Muscle layer of duodenum (tissue), 2 donors: ENCODE results near the gene NDUFS2.
"Not testable (repeated sequence)": the region's sequence is repeated elsewhere in the genome, so short reads cannot be mapped to it uniquely, and the experiment has no call there.

Source experiments
- H3K27ac ChIP-seq: one replicate; pipeline ENCODE4 v1.7.0; 2013; ENCODE audit warnings: mild to moderate bottlenecking, low read length
- H3K27me3 ChIP-seq: one replicate; pipeline ENCODE4 v1.7.0; 2013; ENCODE audit warnings: low read depth, mild to moderate bottlenecking, control low read depth, low read length
- H3K36me3 ChIP-seq, 2 donors: one replicate each; pipeline ENCODE4 v1.7.0; 2013; ENCODE audit warnings: low read length in 2 of 2, control low read depth in 1 of 2, mild to moderate bottlenecking in 1 of 2; ENCODE audit not compliant: insufficient read depth in 2 of 2, control insufficient read depth in 1 of 2
- H3K4me1 ChIP-seq, 2 donors: one replicate each; pipeline ENCODE4 v1.7.0; 2013; ENCODE audit warnings: low read length in 2 of 2, mild to moderate bottlenecking in 2 of 2, control low read depth in 1 of 2, moderate library complexity in 1 of 2; ENCODE audit not compliant: insufficient read depth in 2 of 2, control insufficient read depth in 1 of 2
- H3K4me3 ChIP-seq, 2 donors: one replicate each; pipeline ENCODE4 v1.7.0; 2013; ENCODE audit warnings: low read length in 2 of 2, low read depth in 1 of 2, mild to moderate bottlenecking in 1 of 2
- H3K9me3 ChIP-seq, 2 donors: one replicate each; pipeline ENCODE4 v1.7.0; 2013; ENCODE audit warnings: low read length in 2 of 2, control low read depth in 1 of 2, mild to moderate bottlenecking in 1 of 2; ENCODE audit not compliant: control insufficient read depth in 1 of 2
- donor health status: healthy.

The NDUFS2 gene

DNA sequence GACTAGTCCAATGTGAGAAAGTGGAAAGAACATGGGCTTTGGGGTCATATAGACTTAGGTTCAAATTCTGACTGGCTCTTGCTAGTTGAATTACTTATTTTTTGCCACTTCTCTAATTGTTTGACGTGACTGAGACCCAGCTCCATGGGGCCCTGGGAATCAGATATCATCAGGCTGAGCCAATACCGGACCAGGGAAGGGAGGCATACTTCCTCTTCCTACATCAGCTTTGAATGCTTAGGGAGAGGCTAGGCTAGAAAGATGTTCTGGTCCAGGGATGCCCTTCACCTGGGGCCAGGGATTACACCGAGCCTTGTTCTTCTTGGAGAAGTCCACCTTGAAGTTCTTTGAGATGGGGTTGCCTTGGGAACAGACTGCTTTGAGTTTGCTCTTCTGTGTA is 39.5 kb downstream of the NDUFS2 start:
- H3K4me1 ChIP-seq, result no peaks in the 10 kb centered on the region
- H3K4me3 ChIP-seq, result no peak overlapping the region
- H3K27ac ChIP-seq, result no peak overlapping the region
- H3K36me3 ChIP-seq, result no peaks in the 10 kb centered on the region
- H3K9me3 ChIP-seq, result no peaks in the 10 kb centered on the region
- no peaks in the 10 kb centered on the region for H3K27me3 ChIP-seq

- Histone ChIP-seq H3K4me3 (no peak overlapping the region), H3K9me3 (no peaks in the 10 kb centered on the region), H3K27ac (no peak overlapping the region), H3K27me3 (no peaks in the 10 kb centered on the region), H3K36me3 (no peaks in the 10 kb centered on the region), H3K4me1 (no peaks in the 10 kb centered on the region)
These were observed 40.1 kb downstream of the NDUFS2 start for GRCh38 chr1:161242313-161242712.

GRCh38 chr1:161244888-161245287 is 42.7 kb downstream of the NDUFS2 start:
- Histone ChIP-seq H3K36me3 (no peaks in the 10 kb centered on the region), H3K4me3 (no peak overlapping the region), H3K9me3 (peaks cover 0 to under 1% of the 10 kb centered on the region in 2 donors), H3K27ac (no peak overlapping the region), H3K27me3 (no peaks in the 10 kb centered on the region), H3K4me1 (no peaks in the 10 kb centered on the region)

DNA sequence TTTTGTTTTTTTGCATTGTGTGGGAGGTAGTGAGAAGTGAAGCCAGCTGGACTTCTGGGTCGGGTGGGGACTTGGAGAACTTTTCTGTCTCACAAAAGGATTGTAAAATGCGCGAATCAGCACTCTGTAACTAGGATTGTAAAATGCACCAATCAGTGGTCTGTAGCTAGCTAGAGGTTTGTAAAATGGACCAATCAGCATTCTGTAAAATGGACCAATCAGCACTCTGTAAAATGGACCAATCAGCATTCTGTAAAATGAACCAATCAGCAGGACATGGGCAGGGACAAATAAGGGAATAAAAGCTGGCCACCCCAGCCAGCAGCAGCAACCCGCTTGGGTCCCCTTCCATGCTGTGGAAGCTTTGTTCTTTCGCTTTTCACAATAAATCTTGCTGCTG is 47.9 kb downstream of the NDUFS2 start:
- H3K4me1 ChIP-seq, H3K36me3 ChIP-seq, H3K27me3 ChIP-seq, H3K27ac ChIP-seq, H3K9me3 ChIP-seq, H3K4me3 ChIP-seq: not testable (repeated sequence)

GRCh38 chr1:161250829-161251228 is 48.7 kb downstream of the NDUFS2 start:
- H3K9me3 ChIP-seq, result peaks cover 0 to 3% of the 10 kb centered on the region in 2 donors
- H3K27ac ChIP-seq, result no peak overlapping the region
- H3K4me3 ChIP-seq, result no peak overlapping the region
- no peaks in the 10 kb centered on the region for H3K27me3 ChIP-seq
- no peaks in the 10 kb centered on the region for H3K4me1 ChIP-seq
- H3K36me3 ChIP-seq, result no peaks in the 10 kb centered on the region

DNA sequence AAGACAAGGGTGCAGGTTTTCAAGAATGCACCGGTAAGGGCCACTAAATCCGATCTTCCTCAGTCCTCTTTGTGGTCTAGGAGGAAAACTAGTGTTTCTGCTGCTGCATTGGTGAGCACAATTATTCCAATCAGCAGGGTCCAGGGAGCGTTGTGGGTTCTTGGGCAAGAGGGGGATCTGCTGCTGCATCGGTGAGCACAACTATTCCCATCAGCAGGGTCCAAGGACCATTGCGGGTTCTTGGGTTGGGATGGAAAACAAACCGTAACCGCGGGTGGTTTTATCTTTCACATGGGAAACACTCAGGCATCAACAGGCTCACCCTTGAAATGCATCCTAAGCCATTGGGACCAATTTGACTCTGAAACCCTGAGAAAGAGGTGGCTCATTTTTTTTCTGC is 49.4 kb downstream of the NDUFS2 start:
- Histone ChIP-seq H3K9me3 (peaks cover 0 to 3% of the 10 kb centered on the region in 2 donors), H3K4me3 (no peak overlapping the region), H3K27ac (no peak overlapping the region), H3K4me1 (no peaks in the 10 kb centered on the region), H3K36me3 (no peaks in the 10 kb centered on the region), H3K27me3 (no peaks in the 10 kb centered on the region)

GRCh38 chr1:161255302-161255701 is 53.1 kb downstream of the NDUFS2 start:
- H3K27me3 ChIP-seq, result peaks cover 26% of the 10 kb centered on the region
- not testable (repeated sequence) for H3K36me3 ChIP-seq, H3K4me3 ChIP-seq, H3K9me3 ChIP-seq, H3K27ac ChIP-seq
- H3K4me1 ChIP-seq, result peaks cover 0 to 11% of the 10 kb centered on the region in 2 donors

DNA sequence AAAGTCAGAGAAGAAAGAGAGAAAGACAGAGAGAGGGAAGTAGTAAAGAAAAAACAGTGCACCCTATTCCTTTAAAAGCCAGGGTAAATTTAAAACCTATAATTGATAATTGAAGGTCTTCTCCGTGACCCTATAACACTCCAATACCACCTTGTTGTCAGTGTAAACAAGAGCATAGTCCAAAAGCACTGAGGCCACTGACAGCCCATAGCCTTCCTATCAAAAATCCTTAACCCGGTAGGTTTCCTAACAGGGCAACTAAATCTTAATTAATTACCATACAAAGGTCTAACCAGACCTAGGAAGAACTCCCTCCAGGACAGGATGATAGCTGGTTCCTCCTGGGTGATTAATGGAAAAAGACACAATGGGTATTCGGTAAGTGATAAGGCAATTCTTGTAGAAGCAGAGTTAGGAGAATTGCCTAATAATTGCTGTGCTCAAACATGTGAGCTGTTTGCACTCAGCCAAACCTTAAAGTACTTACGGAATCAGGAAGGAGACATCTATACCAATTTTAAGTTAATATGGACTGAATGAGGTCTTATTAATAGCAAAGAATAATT is 53.9 kb downstream of the NDUFS2 start:
- Histone ChIP-seq H3K4me1 (peaks cover 0 to 14% of the 10 kb centered on the region in 2 donors), H3K27me3 (peaks cover 34% of the 10 kb centered on the region)
- H3K9me3 ChIP-seq, H3K36me3 ChIP-seq, H3K27ac ChIP-seq, H3K4me3 ChIP-seq: not testable (repeated sequence)

DNA sequence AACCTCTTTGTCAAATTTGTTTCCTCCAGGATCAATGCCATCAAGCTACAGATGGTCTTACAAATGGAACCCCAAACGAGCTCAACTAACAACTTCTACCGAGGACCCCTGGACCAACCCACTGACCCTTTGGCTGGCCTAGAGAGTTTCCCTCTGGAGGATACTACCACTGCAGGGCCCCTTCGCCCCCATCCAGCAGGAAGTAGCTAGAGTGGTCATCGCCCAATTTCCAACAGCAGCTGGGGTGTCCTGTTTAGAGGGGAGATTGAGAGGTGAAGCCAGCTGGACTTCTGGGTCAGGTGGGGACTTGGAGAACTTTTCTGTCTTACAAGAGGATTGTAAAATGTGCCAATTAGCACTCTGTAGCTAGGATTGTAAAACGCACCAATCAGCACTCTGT is 54.9 kb downstream of the NDUFS2 start:
- H3K9me3 ChIP-seq, H3K36me3 ChIP-seq, H3K27ac ChIP-seq, H3K4me3 ChIP-seq: not testable (repeated sequence)
- Histone ChIP-seq H3K4me1 (peaks cover 0 to 14% of the 10 kb centered on the region in 2 donors), H3K27me3 (peaks cover 36% of the 10 kb centered on the region)

GRCh38 chr1:161258439-161259344 is 56.5 kb downstream of the NDUFS2 start, which contains the start of gene PCP4L1:
Gene PCP4L1 (plus strand): TSS chr1:161258745. CDS start chr1:161258975, 230 bp downstream.
- Histone ChIP-seq H3K36me3 (no peaks in the 10 kb centered on the region), H3K27ac (no peak within 1 kb of the TSS), H3K4me3 (peak within 1 kb of the TSS; percentile 51 to 83), H3K9me3 (peaks cover 0 to 6% of the 10 kb centered on the region in 2 donors), H3K4me1 (peaks cover 0 to 14% of the 10 kb centered on the region in 2 donors), H3K27me3 (peaks cover 36% of the 10 kb centered on the region)

- H3K36me3 ChIP-seq, result no peaks in the 10 kb centered on the region
- peak overlapping the region; percentile 51 to 83 for H3K4me3 ChIP-seq
These were observed 57.2 kb downstream of the NDUFS2 start for GRCh38 chr1:161259345-161259702.

More at GRCh38 chr1:161259345-161259702, 57.2 kb downstream of the NDUFS2 start:
- Histone ChIP-seq H3K9me3 (peaks cover 0 to 6% of the 10 kb centered on the region in 2 donors), H3K4me1 (peaks cover 0 to 14% of the 10 kb centered on the region in 2 donors), H3K27ac (no peak overlapping the region), H3K27me3 (peaks cover 36% of the 10 kb centered on the region)
